HG02763 (cell line): Measurements from ENCODE around the gene RAD23A.

Experiments
- ATAC-seq: cut with Tn5 transposase; IDR thresholded peaks from one replicate; pipeline ENCODE4 v1.9.1; 2021; ENCODE audit warnings: mild to moderate bottlenecking, moderate library complexity; ENCODE audit not compliant: unreplicated experiment

Gene RAD23A

DNA sequence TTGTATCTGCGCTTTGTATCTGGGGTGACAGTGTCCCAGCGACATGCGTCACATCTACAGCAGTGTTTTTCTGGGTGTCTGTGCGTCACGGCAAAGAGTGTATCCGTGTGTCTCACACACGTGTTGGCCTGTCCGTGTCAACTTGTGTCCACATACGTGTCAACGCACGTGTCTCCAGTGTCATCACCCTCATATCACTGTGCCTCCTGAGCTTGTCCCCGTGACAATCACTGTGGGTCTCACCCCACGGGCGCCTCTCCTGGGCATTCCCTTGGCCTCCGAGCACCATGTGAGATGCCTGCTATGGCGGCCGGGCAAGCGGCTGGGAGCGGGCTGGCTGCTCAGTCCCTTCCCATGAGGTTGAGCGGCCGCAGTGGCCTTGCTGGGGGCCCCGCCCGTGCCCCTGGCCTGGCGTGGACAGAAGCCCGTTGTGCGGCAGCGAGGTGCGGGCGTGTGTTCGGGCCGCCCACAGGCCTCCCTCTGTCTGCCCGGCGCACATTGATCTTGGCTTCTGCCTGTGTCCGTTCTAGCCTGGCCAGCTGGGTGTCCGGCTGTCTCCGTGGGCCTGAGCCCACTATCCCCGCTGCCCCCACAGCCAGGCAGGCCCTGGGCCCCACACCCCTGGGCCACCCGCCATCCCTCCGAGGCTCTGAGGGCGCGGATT, 56.0 kb downstream of the RAD23A start:
- ATAC-seq, result no peak

DNA sequence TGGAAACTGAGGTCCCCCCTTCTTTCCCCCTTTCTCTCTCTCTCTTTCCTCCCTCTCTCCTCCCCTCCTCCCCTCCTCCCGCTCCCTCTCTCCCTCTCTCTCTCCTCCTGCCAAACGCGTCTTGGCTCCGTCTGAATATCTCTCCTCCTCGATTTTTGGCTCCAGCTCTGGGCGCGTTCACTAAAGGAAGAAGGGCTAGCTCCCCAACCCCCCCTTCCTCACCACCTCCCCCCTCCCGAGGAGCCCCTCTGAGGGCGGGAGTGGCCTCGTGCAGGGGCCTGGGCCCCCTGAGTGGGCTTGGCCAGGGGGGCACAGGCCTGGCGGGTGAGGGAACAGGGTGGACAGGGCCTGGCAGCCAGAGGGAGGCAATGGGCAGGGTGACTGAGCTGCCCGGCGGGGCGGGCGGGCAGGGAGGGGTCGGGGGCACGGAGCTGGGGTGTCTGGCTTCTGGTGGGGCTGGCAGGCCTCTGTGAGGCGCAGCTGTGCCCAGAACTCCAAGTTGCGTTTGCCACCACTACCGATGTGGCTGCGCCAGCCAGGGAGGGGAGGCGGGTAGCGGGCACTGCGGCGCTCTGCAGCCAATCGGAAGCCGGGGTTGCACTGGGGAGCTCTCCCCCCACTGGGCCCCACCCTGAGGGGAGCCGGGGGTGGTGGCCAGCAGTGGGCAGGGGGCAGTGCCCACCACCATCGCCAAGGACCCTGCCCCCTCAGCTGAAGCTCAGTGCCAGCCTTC, 56.7 kb downstream of the RAD23A start:
- ATAC-seq, result no peak

DNA sequence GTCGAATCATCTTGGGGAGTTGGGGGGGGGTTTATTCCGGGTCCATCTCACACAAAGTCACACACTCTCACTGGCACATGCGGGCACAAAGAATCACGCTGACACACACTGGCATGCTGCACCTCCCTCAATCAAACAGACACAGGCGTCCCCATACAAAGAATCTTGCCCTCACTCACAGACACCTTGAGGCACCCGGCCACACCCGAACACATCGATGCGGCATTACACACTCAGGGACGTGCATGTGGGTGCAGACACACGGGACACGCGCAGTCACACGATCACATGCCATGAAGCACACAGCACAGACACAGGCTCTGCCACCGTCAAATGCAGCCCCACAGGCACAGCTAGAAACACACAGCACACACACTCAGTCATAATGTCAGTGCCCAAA, 57.4 kb downstream of the RAD23A start:
- ATAC-seq, result no peak
